B cell (primary cell): ENCODE data around the gene GPR25.

Experiments used
- EZH2 ChIP-seq: IDR thresholded peaks from 2 replicates; pipeline ENCODE4 v1.6.1; 2012; ENCODE audit warnings: borderline replicate concordance, low read depth, mild to moderate bottlenecking, moderate library complexity, low read length; ENCODE audit not compliant: insufficient read depth, poor library complexity, severe bottlenecking
- TF ChIP-seq, protein P1 (sequence below): fragments of 200-600 bp; IDR thresholded peaks from one replicate; pipeline ENCODE4 v1.8.0; 2022; ENCODE audit warnings: antibody characterized with exemption, mild to moderate bottlenecking

DNA sequence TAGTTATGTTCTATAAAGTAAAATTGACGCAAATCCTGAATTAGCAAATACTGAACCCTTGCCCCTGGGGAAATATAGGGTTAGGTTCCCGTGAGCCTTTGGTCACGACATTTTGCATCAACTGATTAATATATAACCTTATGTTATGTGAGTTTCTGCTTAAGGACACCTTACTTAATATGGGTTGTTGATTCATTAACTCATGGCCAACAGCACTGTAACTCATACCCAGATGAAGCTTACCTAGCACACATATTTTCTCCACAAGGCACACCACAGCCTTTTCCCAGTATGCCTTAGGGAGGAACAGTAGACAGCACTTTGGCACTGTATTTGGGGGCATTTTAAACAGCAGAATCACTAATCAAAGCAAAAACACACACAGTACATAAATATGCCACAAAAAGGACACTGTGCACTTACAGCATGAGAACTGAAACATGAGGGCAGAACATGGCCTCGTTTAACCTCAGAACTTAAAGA is 37.0 kb downstream of the GPR25 start:
- TF ChIP-seq, protein P1, sequence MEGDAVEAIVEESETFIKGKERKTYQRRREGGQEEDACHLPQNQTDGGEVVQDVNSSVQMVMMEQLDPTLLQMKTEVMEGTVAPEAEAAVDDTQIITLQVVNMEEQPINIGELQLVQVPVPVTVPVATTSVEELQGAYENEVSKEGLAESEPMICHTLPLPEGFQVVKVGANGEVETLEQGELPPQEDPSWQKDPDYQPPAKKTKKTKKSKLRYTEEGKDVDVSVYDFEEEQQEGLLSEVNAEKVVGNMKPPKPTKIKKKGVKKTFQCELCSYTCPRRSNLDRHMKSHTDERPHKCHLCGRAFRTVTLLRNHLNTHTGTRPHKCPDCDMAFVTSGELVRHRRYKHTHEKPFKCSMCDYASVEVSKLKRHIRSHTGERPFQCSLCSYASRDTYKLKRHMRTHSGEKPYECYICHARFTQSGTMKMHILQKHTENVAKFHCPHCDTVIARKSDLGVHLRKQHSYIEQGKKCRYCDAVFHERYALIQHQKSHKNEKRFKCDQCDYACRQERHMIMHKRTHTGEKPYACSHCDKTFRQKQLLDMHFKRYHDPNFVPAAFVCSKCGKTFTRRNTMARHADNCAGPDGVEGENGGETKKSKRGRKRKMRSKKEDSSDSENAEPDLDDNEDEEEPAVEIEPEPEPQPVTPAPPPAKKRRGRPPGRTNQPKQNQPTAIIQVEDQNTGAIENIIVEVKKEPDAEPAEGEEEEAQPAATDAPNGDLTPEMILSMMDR = no peak
- no peak for TF ChIP-seq EZH2
